ENCODE data around the gene ASMTL.

- TF ChIP-seq CTCF (optimal IDR thresholded peaks at IDR 0.05 in 1 of 3, IDR thresholded peaks at IDR 0.05 in 1 of 3, conservative IDR thresholded peaks at IDR 0.05 in 1 of 3; ENCODE audit: extremely low read depth in 1 of 3, insufficient read depth in 2 of 3, low read length in 3 of 3) (no peak), EZH2 (IDR thresholded peaks at IDR 0.05; ENCODE audit: low read length) (no peak)
Measured at GRCh38 chrX:1449823-1450149, 2.9 kb downstream of the ASMTL start.
